ENCODE data around the gene KL.

Gene KL

DNA sequence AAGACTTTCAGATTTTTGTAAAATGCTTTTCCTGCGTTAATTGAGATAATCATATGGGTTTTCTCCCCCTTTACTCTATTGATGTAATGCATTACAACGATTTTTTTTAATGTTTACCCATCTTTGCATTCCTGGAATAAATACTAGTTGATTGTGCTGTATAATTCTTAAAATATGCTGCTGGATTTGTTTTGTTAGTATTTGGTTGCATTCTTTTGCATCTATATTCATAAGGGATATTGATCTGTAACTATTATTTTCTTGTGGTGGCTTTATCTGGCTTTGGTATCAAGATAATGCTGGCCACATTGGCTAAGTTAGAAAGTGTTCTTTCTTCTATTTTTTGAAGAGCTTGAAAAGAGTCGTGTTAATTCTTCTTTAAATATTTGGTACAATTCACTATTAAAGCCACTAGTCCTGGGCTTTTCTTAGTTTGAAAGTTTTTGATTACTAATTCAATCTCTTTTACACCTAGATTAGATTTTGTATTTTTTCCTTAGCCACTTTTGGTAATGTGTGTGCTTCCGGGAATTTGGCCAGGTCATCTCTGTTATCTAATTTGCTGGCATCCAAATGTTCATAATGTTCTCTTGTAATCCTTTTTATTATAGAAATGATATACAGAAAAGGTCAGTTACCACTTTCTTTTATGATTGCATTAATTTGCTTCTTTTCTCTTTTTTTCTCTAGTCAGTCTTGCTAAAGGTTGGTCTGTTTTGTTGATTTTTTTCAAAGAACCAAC lies 29.8 kb downstream of the KL start:
- no peak for DNase-seq

DNA sequence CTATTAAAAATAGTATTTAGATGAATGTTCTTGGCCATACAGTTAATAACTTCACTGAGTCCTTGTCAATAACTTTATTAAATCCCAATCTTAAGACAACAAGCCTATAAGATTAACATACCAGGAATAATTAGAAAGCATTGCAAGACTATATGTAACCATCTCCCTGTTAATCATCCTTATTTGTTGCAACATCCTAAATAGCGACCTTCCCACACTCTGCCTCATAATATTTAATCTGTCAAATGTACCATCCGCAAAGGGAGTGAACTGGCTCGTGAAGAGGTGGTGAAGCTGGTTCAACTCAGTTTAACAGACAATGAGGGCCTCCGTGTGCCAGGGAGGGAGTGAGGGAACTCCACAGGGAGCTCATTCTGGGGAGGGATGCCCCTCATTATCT lies 33.9 kb downstream of the KL start:
- no peak for DNase-seq

DNA sequence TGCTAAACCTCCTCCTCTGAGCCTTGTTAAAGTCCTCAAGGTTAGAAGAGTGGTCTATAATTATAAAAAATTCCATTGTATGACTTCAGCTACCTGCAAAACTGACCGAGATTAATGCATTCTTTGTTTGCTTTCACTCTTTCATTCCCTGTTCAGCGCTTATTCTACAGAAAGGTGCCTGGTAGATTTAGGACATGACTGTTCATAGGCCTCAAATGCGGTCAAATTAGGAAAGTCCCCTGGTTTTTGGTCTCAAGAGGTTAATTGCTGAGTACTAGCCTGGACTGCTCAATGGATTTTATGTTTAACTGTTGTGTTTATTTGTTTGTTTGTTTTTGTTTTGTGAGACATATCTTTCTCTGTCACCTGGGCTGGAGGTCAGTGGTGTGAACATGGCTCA lies 35.4 kb downstream of the KL start:
- DNase-seq = no peak

DNA sequence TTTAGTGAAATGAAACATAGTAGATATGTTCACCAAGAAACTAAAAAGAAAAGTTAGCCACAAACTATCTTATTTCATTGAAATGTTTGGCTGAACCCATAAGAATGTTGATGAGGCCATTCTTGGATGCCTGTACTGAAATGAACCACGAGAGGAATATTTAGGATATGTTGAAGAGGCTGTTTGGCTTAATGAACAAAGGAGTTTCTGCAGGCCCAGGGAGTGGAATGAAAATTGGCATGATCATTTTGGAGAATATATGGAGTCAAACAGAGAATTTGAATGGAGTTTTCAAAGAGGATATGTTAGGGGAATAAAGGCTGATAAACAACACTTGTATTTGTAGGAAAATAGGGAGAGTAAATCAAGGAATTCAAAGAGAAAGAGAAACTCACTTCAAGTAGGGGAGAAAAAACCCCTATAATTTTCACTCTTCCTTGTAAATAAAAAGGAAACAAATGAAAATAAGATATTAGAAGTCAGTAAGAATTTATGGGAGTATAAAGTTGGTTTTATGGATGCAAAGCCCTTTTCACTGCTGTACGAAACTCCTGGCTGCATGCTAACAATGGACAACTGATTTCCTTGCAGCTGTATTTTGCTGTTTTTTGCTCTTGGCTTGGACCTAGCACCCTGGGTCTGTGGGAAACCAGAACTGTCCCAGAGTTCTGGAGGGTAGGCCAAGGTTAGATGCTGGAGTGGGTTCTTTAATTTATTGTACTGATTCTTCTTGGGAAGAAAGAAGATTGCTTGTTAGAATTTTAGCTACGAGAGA lies 36.5 kb downstream of the KL start:
- no peak for DNase-seq

DNA sequence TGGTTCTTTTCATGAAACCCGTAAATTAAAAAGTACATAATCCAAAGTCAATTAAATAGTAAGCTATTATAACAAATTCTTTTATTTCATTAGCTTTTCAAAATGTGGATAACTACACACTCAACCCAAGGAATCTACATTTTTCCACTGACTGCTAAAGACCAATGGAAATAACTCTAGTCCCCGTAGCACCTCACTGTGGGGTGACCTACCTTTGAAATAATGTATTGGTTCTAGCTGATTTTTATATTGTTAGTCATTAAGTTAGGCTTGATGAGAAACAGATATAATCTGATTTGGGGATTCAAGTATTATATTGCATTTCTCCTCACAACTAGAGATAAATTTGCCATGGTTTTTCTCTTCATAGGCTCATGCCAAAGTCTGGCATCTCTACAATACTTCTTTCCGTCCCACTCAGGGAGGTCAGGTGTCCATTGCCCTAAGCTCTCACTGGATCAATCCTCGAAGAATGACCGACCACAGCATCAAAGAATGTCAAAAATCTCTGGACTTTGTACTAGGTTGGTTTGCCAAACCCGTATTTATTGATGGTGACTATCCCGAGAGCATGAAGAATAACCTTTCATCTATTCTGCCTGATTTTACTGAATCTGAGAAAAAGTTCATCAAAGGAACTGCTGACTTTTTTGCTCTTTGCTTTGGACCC lies 37.3 kb downstream of the KL start:
- no peak for DNase-seq

DNA sequence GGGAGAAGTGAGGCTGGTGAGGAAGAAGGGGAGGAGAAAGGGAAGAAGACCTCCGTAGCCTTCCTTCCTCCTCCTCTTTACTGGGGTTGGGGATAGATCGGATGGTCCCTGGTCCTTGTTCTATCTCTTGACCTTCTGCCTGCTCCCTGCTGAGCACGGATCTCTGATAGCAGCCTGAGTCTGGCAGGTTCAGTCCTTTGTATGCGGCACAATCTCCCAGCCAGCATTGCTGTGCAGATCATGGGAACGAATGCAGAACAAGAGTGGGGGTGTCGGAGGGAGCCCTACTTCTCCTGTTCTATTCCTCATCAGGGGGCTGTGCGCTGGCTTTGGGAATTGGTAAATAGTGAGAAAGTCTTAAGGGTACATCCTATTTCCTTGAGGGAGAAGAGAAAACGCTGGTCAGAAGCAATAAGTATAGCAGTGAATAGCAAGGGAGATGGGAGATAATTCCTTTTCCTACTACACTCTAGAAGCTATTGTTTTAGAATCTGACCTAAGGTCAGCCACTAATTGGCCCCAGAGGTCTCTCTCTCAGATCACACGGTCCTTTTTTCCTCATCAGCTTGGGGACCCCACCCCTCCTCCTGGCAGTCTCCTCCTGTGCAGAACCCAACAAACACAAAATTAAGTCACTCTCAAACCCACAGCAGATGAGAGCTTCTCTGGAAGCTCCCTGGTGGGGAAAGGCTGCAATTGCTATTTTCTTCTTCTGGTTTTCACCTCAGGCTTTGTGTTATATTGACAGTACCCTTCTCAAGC lies 41.0 kb downstream of the KL start:
- DNase-seq = no peak

DNA sequence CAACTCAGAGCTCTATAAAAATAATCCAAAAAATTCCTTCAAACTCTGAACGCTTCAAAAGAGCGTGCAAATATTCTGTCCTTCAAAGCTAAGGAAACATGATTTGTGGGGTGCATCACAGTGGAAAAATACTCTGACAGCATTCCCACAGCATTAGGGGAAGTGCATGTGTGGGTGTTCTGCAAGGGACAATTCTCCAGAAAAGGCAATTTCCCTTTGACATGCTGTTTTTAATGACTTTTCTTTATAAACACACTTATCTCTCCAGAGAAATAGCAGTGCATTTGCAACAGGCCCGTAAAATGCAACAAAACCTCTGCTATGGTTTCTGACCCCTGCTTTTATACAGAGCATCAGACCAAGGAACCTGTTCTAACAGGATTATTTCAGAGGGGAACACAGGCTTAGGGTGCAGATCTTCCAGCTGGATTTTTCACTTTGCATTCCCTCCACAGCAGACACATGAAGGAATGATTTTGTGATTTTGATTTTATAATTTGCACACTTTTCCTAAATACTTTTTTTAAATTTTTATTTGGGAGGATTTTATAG lies 42.6 kb downstream of the KL start:
- DNase-seq = no peak

DNA sequence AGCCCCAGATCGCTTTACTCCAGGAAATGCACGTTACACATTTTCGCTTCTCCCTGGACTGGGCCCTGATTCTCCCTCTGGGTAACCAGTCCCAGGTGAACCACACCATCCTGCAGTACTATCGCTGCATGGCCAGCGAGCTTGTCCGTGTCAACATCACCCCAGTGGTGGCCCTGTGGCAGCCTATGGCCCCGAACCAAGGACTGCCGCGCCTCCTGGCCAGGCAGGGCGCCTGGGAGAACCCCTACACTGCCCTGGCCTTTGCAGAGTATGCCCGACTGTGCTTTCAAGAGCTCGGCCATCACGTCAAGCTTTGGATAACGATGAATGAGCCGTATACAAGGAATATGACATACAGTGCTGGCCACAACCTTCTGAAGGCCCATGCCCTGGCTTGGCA lies 44.6 kb downstream of the KL start:
- DNase-seq = no peak

DNA sequence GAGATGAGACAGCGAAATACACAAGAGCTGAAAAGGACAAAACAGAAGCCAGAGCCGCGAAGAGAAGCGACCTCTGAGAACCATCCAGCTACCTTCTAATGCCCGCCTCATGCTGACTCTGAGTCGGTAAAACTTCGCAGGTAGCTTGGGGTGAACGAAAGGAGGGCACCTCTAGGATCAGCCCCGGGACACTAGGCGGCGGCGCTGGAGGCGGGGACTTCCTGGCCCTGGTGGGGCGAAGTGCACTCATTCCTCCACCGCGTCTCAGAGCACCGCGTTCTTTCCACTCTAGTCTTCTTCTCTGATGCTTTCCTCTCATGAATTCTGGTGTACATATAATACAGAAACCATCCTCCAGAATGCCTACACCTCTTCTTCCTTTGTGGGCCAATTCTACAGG lies 50.1 kb downstream of the KL start:
- DNase-seq = no peak

DNA sequence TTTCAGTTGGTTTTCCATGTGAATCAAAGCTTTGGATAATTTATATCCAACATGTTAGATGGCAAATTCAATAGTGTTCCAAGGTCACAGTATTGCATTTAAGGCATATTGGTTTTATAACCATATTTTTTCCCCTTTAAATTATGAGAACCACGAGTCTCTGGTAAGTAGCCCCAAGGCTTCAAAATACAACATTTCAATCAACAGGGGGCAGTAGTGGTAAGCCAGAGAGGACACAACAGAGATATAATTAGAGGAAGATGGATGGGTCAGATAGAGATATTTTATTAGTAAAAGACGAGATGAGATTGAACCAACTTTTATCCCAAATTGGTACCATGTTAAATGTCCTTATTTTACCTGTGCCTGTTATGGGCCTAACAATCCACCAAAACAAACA lies 53.1 kb downstream of the KL start:
- no peak for DNase-seq

DNA sequence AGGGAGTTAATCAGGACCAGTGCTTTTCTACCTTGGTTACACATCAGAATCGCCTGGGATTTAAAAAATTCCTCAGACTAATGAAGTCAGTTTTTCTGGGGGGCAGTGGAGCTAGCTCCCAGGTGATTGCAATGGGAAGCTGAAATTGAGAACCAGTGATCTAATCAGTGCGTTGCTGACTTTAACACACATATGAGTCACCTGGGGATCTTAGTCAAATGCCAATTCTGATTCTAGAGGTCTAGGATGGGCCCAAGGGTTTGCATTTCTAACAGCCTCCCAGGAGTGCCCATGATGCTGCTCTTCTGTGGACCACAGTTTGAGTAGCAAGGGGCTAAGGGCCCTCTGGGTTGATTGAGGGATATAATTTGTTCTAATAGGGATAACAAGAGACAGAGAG lies 54.5 kb downstream of the KL start:
- DNase-seq = no peak

DNA sequence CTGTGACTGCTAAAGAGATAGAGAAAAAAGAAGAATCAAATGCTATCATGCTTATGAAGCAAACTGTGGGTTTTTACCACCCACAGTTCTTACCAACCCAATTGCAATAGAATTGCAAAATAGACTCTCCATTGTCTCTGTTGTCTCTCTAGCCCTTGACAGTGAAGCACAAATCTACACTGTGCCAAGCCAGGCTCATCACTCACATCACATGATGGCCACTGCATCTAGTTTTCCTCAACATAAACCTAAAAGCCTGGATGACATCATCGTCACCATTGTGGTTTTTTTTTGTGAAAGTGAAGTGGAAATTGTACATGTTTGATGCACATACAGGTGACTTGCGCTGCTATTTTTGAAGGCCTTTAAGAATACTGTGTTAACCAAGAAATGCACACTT lies 56.1 kb downstream of the KL start:
- DNase-seq = no peak

DNA sequence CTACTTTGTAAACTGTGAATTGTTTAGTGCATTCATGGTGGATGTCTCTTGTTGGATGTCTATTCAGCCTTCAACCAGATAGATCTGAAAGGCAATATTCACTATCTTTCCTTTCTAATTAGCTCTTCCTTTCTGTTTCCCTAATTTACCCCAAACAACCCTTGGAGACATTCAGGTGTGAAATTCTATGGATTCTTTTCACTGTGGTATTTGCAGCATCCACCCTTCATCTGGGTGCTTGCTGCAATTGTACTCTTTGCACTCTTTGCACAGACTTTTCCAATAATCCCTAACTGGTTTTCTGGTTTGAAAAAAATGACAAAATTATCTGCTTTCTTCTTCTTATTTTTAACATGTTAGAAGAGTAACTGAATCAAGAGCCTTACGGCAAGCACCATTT lies 56.5 kb downstream of the KL start:
- DNase-seq = no peak

DNA sequence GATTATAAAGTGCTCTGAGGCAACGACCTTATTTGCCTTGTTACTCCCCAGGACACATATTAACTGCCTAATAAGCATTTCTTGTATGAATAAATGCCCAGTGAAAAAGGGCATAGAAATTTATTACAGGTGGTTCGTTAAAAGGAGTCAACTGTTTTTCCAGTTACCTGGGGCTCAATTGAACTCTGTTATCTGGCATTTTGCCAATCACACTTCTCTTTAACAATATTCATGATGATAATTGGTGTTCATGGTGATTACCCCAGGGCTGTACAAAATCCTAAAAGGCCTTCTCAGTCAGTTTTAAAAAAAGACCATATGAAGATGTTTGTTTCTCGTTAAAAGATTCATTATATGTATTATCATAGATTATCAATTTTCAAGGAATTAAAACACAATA lies 57.1 kb downstream of the KL start:
- DNase-seq = no peak

DNA sequence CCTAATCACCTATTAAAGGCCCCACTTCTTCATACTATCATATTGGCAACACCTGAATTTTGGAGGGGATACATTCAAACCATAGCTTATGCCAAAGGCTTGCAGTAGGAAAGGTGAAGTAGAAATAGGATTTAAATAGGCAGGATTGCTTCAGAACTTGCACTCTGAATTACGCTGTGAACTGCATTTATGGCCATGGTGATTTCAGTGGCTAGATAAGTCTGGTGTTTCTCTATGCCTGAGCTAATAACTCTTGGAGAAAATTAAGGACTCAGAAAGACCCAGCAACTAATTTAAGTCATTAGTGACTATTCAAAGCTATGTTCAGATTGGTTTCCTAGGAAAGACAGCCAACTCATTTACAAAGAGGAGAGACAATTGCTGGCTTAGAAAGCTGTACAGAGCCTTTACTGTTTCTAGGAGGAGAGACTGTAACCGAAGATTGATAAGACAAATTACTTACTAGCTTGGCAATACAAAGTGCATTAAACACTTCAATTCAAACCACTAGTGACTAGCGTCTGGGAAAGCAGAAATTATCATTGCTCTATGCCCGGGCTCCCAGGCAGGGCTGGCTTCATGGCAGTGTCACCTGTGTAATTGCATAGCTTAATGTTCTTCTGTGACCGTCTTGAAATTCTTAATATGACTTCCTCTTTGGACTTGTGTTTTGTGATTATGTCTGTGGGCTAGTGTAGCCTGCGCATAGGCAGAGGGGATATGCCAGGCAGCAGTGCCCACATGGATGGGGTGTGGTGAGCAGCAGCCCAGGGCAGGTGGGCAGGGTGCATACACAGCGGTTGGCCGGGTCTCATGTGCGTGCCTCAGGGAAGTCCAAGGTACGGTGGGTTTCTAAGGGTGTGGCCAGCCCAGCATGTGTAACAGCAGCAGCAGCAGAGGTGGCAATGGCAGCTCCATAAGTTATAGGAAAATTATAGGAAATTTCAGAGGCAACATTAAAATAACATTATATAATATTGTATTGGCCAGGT lies 60.1 kb downstream of the KL start:
- no peak for DNase-seq

DNA sequence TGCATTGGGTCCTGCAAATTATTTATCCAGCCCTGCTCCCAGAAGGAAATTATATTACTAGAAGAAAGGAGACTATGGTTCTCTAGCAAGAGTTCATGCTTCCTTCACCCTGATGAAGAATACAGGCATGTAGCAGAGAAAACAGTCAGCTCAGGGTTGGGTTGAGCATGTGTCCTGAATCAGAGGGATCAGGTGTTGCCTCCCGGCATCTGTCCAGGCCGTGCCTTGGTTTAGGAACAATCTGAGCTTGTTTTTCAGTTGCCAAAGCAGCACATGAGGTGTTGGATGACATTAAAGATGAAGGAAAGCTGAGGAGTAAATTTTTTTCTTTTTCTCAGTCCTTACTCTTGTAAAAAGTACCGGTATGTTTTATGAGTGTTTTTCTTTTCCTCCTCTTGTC lies 62.0 kb downstream of the KL start:
- DNase-seq = no peak

DNA sequence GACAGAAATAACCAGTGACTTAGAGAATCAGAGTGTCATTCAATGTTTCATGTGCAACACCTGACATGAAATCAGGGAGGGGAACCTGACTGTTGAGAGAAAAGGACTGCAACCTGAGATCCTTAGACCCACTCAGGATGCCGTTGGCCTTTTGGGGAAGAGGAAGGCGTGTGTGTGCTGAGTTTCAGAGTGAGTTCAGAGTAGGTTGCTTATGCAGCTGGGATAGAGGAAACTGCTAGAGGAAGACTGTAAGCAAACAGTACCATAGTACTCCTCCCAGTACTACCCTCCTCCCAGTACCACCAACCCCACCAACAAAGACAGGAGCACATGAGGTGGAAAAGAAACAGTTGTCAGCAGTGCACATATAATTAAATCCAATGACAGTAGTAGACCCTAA lies 63.7 kb downstream of the KL start:
- no peak for DNase-seq

DNA sequence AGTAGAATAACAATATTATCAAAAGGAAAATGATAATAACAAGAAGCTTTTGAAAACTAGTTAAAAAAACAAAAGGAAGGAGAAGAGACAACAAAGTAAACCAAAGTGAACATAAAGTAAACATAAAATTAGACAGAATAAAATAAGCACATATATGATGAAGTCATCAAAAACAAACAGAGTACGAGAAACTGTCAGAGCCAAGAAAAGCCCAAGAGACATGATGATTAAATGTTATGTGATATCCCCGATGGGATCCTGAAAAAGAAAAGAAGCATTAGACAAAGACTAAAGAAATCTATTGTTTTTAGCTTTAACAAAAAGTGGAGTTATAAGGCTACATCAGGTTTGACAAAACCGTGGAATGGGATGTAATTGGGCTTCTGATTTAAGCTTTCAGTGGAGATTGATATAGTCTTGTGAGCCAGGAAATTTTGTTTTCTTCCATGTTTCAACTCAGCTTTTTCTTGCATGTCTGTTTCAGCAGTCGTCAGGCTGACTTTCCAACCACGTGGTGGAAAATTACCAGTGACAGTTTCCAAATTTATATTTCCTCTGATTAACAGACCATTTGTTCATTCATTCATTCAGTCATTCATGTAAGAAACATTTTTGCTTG lies 64.9 kb downstream of the KL start:
- DNase-seq = no peak

DNA sequence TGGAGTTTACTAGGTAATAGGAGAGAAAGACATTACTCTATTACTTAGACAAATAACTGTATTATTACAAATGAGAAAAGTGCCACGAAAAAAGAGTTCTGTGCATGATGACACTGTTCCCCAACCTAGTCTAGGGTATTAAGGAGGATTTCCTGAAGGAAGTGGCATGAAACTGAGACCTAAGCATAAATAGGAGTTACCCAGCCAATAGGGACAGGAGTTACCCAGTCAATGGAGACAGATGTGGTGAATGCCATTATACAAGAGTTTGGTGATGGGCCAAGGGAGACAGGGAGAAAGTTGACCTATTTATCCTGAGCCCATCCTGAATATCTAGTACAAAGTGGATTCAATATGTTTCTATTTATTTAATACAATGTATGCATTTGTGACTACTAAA lies 65.4 kb downstream of the KL start:
- no peak for DNase-seq

DNA sequence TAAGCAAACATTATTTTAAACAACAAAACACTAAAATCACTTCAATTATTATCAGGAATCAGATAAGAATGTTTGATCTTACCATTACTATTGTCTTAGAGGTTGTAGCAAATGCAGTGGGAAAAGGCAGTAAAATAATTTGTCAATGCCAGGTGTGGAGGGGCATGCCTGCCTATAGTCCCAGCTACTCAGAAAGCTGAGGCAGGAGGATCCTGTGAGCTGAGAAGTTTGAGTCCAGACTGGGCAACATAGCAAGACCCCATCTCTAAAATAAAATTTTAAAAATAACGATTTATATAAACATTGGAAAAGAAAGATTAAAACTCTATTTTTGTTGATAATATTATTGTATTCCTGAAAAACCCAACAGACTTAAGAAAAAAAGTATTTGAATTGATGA lies 66.8 kb downstream of the KL start:
- no peak for DNase-seq

DNA sequence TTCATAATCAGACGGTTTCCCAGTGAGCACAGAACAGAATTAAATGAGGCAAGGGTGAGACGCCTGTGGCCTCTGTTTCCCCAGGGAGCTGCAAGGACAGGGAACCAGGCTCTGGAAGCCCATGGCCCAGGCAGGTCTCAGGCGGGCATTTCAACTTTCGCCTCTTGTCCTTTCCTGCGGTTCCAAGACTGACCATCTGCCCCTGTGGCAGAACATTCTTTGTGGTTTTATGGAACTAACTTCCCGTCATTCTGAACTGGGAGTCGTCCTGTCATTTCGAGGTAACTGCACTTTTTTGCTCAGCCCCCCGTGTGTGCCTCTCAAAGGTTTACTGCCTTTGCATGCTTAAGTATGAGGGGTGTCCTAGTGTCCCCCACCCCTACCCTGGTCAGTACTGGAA lies 70.9 kb downstream of the KL start:
- no peak for DNase-seq

Measured in amniotic stem cell (primary cell).